ENCODE results near the gene ZNF784. TPM values are rescaled to one million over a fixed set of nuclear protein-coding genes. Genes with fewer than 3 reads are reported as not detected.
A peak's percentile ranks its signal among the peaks of the same experiment; 100 is the strongest.

ZNF784 gene
- total and polyA plus RNA-seq, 2 of the 4 experiments (the other 2 are of a cell fraction) = 2.5 to 3.7 TPM

DNA sequence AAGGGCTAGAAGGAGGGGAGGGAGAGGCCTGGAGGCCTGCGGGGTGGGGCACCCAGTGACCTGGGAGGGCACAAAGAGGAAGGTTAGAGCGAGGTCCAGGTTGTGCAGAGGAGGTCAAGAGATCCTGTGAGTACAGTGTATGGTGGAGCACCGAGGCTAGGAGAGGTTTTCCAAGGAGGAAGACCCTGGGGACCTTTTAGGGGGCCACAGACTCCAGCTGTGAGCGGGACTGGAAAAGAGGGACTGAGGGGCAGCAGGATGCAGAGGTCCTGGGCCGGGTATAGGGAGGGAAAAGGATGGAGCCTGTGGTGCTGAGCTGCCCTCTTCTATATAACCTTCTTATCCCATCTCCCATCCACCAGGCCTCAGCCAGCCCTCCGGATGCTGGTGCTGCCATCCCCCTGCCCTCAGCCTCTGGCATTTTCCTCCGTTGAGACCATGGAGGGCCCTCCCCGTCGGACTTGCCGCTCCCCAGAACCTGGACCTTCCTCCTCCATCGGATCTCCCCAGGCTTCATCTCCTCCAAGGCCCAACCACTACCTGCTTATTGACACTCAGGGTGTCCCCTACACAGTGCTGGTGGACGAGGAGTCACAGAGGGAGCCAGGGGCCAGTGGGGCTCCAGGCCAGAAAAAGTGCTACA lies 19.9 kb upstream of the ZNF784 start:
- DNase-seq = no peak
- Histone ChIP-seq H3K4ac (ENCODE audit: low read depth, low read length) (peak overlapping the region; percentile 79), H2BK20ac (ENCODE audit: low read depth, low read length) (no peak overlapping the region), H2AK9ac (replicated peaks; ENCODE audit: low read depth, low read length, poor library complexity) (peak overlapping the region; percentile 96), H3K4me2 (ENCODE audit: low read depth, low read length) (peak overlapping the region; percentile 87), H2AK5ac (ENCODE audit: low read depth, low read length) (peak overlapping the region; percentile 97), H3K4me1 (ENCODE audit: control insufficient read depth, insufficient read depth, low read length) (peaks cover 16% of the 10 kb centered on the region), H3K14ac (replicated peaks; ENCODE audit: low read depth, low read length) (peak overlapping the region; percentile 89; the same call in 1 of the 2 replicates), H3K27ac (ENCODE audit: insufficient read depth, low read length) (peak overlapping the region; percentile 71), H2BK120ac (ENCODE audit: low read depth, low read length) (no peak overlapping the region; the same call in 1 of the 2 replicates), H3K79me1 (ENCODE audit: low read depth in 1 of 2, low read length in 2 of 2) (peaks cover 30 to 77% of the 10 kb centered on the region in 2 experiments), H3K27me3 (ENCODE audit: control insufficient read depth, insufficient read depth, low read length) (no peaks in the 10 kb centered on the region), H3K36me3 (ENCODE audit: control insufficient read depth, insufficient read depth, low read length) (peaks cover 13% of the 10 kb centered on the region), H3K4me3 (ENCODE audit: insufficient read depth, low read depth, low read length) (peak overlapping the region; percentile 74), H3K9ac (ENCODE audit: low read depth, low read length) (peak overlapping the region; percentile 84), H3K9me3 (ENCODE audit: control insufficient read depth, insufficient read depth, low read length) (no peaks in the 10 kb centered on the region), H2BK15ac (ENCODE audit: low read depth, low read length) (no peak overlapping the region), H3K9me1 (ENCODE audit: insufficient read depth, low read length) (no peaks in the 10 kb centered on the region), H2BK5ac (ENCODE audit: low read depth, low read length, poor library complexity, severe bottlenecking) (peak overlapping the region; percentile 1), H4K5ac (ENCODE audit: low read depth, low read length) (peak overlapping the region; percentile 14), H3K23ac (ENCODE audit: low read depth, low read length) (peak overlapping the region; percentile 72; the same call in 1 of the 2 replicates), H4K8ac (ENCODE audit: low read depth in 2 of 2, low read length in 2 of 2) (peak overlapping the region; percentile 68 to 72; a peak in 2 of 4 replicates), H3K56ac (ENCODE audit: extremely low read depth, insufficient read depth, low read length) (peak overlapping the region; percentile 29), H3K18ac (ENCODE audit: low read depth, low read length) (no peak overlapping the region), H2AFZ (replicated peaks; ENCODE audit: low read length, poor library complexity) (no peak overlapping the region), H4K91ac (ENCODE audit: insufficient read depth, low read depth, low read length) (peak overlapping the region; percentile 19), H4K20me1 (ENCODE audit: insufficient read depth, low read length) (no peaks in the 10 kb centered on the region)
- dilution Hi-C loops (cut with HindIII; ENCODE audit: low sequenced_read_pairs, unreplicated experiment) (no loop called here), intact Hi-C loops (cut with micrococcal nuclease) (no loop called here), in situ Hi-C loops (cut with MboI; ENCODE audit: low sequenced_read_pairs) (loop anchor here (25.0 kb wide), 2 partner anchors 357 to 532 kb away; partner anchors contain the start of genes BRSK1, HSPBP1 and PPP1R12C)
- ATAC-seq (ENCODE audit: low read depth) = no peak
- ChIA-PET CTCF (no interaction called here), POLR2A (ENCODE audit: unreplicated experiment) (interaction anchor here (1.0 kb wide), 1 partner anchor 10 kb away, joined by 4 read pairs; no protein-coding TSS in a partner anchor)
- BruUV-seq (replicated peaks) = no TSS peak
- TF ChIP-seq, protein P1, sequence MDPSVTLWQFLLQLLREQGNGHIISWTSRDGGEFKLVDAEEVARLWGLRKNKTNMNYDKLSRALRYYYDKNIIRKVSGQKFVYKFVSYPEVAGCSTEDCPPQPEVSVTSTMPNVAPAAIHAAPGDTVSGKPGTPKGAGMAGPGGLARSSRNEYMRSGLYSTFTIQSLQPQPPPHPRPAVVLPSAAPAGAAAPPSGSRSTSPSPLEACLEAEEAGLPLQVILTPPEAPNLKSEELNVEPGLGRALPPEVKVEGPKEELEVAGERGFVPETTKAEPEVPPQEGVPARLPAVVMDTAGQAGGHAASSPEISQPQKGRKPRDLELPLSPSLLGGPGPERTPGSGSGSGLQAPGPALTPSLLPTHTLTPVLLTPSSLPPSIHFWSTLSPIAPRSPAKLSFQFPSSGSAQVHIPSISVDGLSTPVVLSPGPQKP (IDR thresholded peaks at IDR 0.05; ENCODE audit: borderline replicate concordance, low read depth, low read length) = no peak
- no peak for TF ChIP-seq CEBPB (IDR thresholded peaks at IDR 0.05; ENCODE audit: low read depth, low read length)
- WGBS, 2 experiments (ENCODE audit: extremely low coverage in 2 of 2, insufficient read length in 1 of 2) = 0% methylated on average over 2 of the region's 12 CpGs; no CpG with 5 or more reads in 1 of the 2 experiments

Measured in IMR-90 (cell line).